Measurements from ENCODE around the gene FBXL17. TPM values are rescaled to one million over a fixed set of nuclear protein-coding genes. Genes with fewer than 3 reads are reported as not detected.

FBXL17 gene
- total RNA-seq, 1 donor from 2014 or later = 27.3 TPM

DNA sequence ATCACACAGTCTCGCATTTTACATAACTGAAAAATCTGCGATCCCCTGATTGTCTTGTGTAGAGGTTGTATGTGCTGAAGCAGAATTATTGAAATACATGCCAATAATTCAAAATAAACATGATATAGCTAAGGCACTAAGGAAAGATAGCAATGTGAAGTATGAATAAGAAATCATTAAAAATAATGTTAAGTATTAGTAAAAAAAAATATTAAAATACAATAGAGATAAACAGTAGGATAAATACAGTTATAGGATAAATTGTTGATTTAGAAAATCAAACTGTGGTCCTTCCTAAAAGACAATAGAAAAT lies 121.1 kb downstream of the FBXL17 start:
- intact Hi-C loops (cut with DNase I) = loop anchor here (2.0 kb wide), 1 partner anchor 84 kb away; no protein-coding TSS in a partner anchor
- no peak for DNase-seq (ENCODE audit: low spot score)

- intact Hi-C loops (cut with DNase I) = loop anchor here (2.0 kb wide), 1 partner anchor 85 kb away; no protein-coding TSS in a partner anchor
- DNase-seq (ENCODE audit: low spot score) = no peak
Observed at GRCh38 chr5:108260117-108260857, 121.6 kb downstream of the FBXL17 start.

DNA sequence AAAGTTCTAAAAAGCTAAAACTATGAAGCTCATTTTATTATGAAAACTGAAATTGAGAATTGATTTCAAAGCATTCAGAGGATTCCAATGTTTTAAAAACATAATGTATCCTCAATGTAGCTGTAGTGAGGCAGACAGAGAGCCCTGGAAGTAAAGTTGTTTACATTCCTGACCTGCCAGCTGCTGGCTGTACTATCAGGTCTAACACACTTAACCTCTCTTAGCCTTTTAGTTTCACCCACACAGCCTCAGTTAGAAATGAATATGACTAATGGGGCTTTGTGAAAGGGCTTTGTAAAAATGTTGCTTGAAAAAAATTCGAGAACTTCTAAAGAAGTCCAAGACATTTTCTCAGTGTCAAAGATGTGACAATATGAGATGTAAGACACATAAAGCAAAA lies 122.6 kb downstream of the FBXL17 start:
- intact Hi-C loops (cut with DNase I) = loop anchor here (10.0 kb wide), 1 partner anchor 115 kb away; no protein-coding TSS in a partner anchor

GRCh38 chr5:108257996-108258395 lies 123.9 kb downstream of the FBXL17 start:
- DNase-seq (ENCODE audit: low spot score) = no peak
- intact Hi-C loops (cut with DNase I) = loop anchor here (10.0 kb wide), 1 partner anchor 113 kb away; no protein-coding TSS in a partner anchor

More for the DNA sequence above, 122.6 kb downstream of the FBXL17 start:
- no peak for DNase-seq (ENCODE audit: low spot score)

DNA sequence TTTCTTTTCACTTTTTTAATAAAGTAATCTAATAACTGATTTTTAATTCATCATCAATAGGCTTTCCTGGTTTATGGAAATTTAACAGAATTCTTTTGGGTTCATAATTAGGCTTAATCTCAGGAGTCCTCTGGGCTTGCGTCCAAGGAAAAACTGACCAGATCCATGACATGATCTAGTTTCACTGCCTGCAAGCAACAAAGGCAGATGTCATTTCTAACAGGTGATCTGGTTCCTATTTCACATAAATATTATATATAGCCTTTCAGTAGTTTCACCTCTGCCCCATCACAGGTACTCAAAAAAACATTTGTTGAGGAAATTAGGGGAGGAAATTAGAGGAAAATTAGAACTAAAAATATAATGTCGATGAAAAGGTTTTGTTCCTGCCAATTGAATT lies 126.4 kb downstream of the FBXL17 start:
- intact Hi-C loops (cut with DNase I) = loop anchor here (10.0 kb wide), 1 partner anchor 111 kb away; no protein-coding TSS in a partner anchor
- DNase-seq (ENCODE audit: low spot score) = no peak

DNA sequence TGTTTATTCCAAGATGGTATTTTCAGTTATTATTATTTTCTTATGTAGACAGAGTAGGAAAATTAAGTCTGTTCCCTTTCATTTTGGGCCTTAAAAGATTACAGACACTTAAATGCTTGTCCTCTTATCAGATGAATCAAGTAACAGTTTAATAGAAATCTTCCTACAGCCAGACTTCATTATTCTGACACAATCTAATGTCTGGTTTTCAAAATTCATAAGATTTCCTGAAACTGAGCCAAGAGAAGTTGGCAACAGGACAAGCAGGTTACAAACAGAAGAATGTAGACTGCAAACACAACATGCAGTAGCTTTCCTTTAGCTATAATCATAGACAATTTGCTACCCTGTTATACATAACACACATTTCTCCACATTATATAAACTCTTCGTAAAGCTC lies 130.5 kb downstream of the FBXL17 start:
- intact Hi-C loops (cut with DNase I) = loop anchor here (10.0 kb wide), 1 partner anchor 107 kb away; no protein-coding TSS in a partner anchor
- DNase-seq (ENCODE audit: low spot score) = no peak

DNA sequence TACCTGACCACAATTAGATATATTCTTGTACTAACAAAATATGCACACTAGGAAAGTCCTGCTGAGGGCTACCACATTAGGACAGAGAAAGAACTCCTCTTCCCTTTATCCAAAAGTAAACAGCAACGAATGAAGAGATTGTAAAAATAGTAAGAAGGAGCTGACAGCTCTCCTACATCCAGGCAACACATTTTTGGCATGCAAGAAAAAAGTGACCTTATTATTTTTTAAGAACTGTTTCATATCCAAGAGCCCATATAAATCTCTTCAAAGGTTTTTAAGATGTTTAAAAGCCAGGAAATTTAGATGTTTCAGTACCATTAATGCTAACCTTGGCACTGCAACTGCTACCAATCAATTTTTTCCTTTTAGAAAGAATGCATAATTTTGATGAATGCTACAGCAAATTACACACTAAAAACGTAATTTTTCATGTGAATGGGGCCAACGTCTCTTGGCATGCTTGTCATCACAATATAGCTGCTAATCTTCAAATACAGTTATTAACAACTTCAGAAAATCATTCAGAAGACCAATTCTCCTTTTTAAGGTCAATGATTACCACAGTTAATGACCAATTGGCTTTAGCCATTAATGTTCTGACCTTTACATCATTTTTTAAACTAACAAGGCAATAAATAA lies 132.0 kb downstream of the FBXL17 start:
- intact Hi-C loops (cut with DNase I) = loop anchor here (10.0 kb wide), 1 partner anchor 105 kb away; no protein-coding TSS in a partner anchor
- no peak for DNase-seq (ENCODE audit: low spot score)

- no peak for DNase-seq (ENCODE audit: low spot score)
- intact Hi-C loops (cut with DNase I) = no loop called here
Observed at GRCh38 chr5:108249095-108249784, 132.7 kb downstream of the FBXL17 start.

DNA sequence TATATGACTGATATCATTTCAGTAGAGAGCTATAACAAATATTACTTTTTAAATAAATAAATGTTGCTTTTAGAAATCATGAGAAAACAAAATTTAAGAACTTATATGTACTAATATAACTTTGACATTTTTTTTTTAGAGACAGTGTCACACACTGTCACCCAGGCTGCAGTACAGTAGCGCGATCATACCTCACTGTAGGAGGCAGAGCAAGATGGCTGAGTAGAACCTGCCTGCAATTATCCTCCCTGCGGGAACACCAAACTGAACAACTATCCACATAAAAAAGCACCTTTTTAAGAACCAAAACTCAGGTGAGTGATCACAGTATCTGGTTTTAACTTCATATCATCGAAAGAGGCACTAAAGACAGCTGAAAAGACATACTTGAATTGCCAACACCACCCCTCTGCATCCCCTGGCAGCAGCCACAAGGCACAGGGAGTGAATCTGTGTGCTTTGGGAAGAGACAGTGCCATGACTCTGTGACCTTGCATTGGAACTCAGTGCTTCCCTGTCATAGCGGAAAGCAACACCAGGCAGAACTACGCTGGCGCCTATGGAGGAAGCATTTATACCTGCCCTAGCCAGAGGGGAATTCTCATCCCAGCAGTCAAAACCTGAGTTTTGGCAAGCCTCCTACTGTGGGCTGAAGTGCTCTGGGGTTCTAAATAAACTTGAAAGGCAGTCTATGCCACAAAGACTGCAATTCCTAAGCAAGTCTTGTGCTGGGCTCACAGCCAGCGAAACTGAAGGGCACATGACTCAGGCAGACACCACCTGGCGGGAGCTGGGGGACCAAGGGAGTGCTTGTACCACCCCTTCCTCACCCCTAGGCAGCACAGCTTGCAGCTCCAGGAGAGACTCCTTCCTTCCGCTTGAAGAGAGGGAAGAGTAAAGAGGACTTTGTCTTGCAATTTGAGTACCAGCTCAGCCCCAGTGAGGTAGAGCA lies 142.7 kb downstream of the FBXL17 start:
- DNase-seq (ENCODE audit: low spot score) = no peak

DNA sequence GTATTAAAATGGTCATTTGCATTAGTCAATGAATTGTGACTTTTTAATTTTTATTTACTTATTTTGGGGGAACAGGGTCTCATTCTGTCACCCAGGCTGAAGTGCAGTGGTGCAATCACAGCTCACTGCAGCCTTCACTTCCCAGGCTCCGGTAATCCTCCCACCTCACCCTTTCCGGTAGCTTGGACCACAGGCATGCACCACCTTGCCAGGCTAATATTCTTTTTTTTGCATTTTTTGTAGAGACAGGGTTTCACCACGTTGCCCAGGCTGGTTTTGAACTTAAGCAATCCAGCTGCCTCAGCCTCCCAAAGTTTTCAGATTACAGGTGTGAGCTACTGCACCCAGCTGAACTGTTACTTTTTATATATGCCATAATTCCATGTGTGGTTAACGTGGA lies 143.4 kb downstream of the FBXL17 start:
- intact Hi-C loops (cut with DNase I) = no loop called here
- no peak for DNase-seq (ENCODE audit: low spot score)

More for the DNA sequence above, 142.7 kb downstream of the FBXL17 start:
- intact Hi-C loops (cut with DNase I) = no loop called here

- DNase-seq (ENCODE audit: low spot score) = no peak
- intact Hi-C loops (cut with DNase I) = no loop called here
Observed at GRCh38 chr5:108233617-108234155, 148.2 kb downstream of the FBXL17 start.

GRCh38 chr5:108232805-108233204 lies 149.1 kb downstream of the FBXL17 start:
- no peak for DNase-seq (ENCODE audit: low spot score)

GRCh38 chr5:108222011-108222410 lies 159.9 kb downstream of the FBXL17 start:
- no peak for DNase-seq (ENCODE audit: low spot score)
- intact Hi-C loops (cut with DNase I) = no loop called here

More at GRCh38 chr5:108232805-108233204, 149.1 kb downstream of the FBXL17 start:
- intact Hi-C loops (cut with DNase I) = no loop called here

- intact Hi-C loops (cut with DNase I) = no loop called here
- no peak for DNase-seq (ENCODE audit: low spot score)
Observed at GRCh38 chr5:108220834-108221233, 161.1 kb downstream of the FBXL17 start.

GRCh38 chr5:108216890-108217289 lies 165.0 kb downstream of the FBXL17 start:
- DNase-seq (ENCODE audit: low spot score) = no peak
- intact Hi-C loops (cut with DNase I) = no loop called here

- intact Hi-C loops (cut with DNase I) = no loop called here
- DNase-seq (ENCODE audit: low spot score) = no peak
Observed at GRCh38 chr5:108214857-108215256, 167.0 kb downstream of the FBXL17 start.

DNA sequence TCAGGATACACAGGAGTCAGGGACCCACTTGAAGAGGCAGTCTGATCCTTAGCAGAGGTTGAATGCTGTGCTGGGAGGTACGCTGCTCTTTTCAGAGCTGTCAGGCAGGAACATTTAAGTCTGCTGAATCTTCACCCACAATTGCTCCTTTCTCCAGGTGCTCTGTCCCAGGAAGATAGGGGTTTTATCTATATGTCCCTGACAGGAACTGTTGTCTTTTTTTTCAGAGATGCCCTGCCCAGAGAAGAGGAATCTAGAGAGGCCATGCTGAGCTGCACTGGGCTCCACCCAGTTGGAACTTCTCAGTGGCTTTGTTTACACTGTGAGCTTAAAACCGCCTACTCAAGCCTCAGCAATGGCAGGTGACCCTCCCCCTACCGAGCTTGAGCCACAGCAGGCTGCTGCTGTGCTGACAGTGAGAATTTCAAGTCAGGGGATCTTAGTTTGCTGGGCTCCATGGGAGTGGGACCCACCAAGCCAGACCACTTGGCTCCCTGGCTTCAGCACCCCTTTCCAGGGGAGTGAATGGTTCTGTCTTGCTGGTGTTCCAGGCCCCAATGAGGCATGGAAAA lies 169.0 kb downstream of the FBXL17 start:
- intact Hi-C loops (cut with DNase I) = no loop called here
- no peak for DNase-seq (ENCODE audit: low spot score)

DNA sequence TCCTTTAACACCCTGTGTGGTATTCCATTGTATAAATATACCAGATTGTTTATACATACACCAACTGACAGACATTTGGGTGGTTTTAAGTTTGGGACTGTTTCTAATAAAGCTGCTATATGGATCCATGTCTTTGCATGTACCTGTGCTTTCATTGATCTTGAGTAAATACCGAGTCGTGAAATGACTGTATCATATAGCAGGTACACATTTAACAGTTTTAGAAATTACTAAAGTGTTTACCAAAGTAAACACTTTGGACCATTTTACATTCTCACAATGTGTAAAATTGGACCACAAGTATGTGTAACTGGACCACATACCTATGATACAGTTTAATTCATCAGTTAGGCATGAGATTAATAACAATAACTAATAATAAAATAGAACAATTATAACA lies 175.2 kb downstream of the FBXL17 start:
- no peak for DNase-seq (ENCODE audit: low spot score)
- intact Hi-C loops (cut with DNase I) = no loop called here

- intact Hi-C loops (cut with DNase I) = no loop called here
Observed at GRCh38 chr5:108201721-108202120, 180.2 kb downstream of the FBXL17 start.

More at GRCh38 chr5:108201721-108202120, 180.2 kb downstream of the FBXL17 start:
- no peak for DNase-seq (ENCODE audit: low spot score)
